ENCODE measurements around the gene STK38L. TPM values are rescaled to one million over a fixed set of nuclear protein-coding genes. Genes with fewer than 3 reads are reported as not detected.
A peak's percentile ranks its signal among the peaks of the same experiment; 100 is the strongest.

The STK38L gene
- total RNA-seq, 3 donors from 2014 or later = 29.4 to 48.8 (median 37.9) TPM

DNA sequence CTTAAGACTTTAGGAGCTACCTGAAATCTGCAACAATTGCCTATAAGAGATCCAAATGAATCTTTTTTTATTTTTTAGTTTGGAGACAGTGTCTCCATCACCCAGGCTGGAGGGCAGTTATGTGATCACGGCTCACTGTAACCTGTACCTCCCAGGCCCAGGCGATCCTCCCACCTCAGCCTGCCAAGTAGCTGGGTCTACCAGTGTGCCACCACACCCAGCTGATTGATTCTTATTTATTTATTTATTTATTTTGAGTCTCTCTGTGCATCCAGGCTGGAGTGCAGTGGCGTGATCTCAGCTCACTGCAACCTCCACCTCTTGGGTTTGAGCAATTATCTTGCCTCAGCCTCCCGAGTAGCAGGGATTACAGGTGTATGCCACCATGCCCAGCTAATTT lies 26.1 kb downstream of the STK38L start:
- Histone ChIP-seq H3K4me3 (no peak overlapping the region), H3K4me1 (peaks cover 0 to 11% of the 10 kb centered on the region in 2 donors), H3K36me3 (no peaks in the 10 kb centered on the region), H3K27me3 (no peaks in the 10 kb centered on the region), H3K27ac (no peak overlapping the region), H3K9me3 (no peaks in the 10 kb centered on the region)
- intact Hi-C loops (cut with DNase I; ENCODE audit: low total_unique reads) = no loop called here
- TF ChIP-seq, protein P1, sequence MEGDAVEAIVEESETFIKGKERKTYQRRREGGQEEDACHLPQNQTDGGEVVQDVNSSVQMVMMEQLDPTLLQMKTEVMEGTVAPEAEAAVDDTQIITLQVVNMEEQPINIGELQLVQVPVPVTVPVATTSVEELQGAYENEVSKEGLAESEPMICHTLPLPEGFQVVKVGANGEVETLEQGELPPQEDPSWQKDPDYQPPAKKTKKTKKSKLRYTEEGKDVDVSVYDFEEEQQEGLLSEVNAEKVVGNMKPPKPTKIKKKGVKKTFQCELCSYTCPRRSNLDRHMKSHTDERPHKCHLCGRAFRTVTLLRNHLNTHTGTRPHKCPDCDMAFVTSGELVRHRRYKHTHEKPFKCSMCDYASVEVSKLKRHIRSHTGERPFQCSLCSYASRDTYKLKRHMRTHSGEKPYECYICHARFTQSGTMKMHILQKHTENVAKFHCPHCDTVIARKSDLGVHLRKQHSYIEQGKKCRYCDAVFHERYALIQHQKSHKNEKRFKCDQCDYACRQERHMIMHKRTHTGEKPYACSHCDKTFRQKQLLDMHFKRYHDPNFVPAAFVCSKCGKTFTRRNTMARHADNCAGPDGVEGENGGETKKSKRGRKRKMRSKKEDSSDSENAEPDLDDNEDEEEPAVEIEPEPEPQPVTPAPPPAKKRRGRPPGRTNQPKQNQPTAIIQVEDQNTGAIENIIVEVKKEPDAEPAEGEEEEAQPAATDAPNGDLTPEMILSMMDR (IDR thresholded peaks at IDR 0.05) = no peak
- TF ChIP-seq POLR2AphosphoS5 (IDR thresholded peaks at IDR 0.05) (no peak), POLR2A (IDR thresholded peaks at IDR 0.05) (no peak)
- no peak for DNase-seq (ENCODE audit: low spot score in 2 of 2)

DNA sequence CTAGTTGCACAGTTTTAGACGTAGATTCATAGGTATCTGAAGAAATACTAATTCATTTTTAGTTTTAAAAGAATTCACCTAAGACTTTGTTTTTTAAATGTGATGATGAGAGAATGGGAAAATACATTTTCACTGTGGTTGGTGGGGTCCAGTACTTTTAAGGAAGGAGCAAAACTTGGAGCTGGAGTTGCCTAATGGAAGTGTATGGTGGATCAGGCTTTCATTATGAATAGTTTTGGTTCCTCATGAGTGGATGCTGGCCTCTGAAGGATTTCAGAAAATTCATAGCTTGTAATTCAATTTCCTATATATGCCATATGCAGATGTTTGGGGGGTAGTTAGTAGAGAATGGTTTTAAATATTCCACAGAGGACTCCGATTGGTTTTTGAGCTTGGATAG lies 27.1 kb downstream of the STK38L start:
- no peaks in the 10 kb centered on the region for H3K27me3 ChIP-seq
- no peak overlapping the region for H3K4me3 ChIP-seq
- H3K4me1 ChIP-seq = peaks cover 0 to 11% of the 10 kb centered on the region in 2 donors
- intact Hi-C loops (cut with DNase I; ENCODE audit: low total_unique reads) = no loop called here
- no peaks in the 10 kb centered on the region for H3K9me3 ChIP-seq
- H3K27ac ChIP-seq = no peak overlapping the region
- TF ChIP-seq, protein P1 (IDR thresholded peaks at IDR 0.05) = no peak
- TF ChIP-seq POLR2A (IDR thresholded peaks at IDR 0.05) (no peak), POLR2AphosphoS5 (IDR thresholded peaks at IDR 0.05) (no peak)
- no peak for DNase-seq (ENCODE audit: low spot score in 2 of 2)
- H3K36me3 ChIP-seq = no peaks in the 10 kb centered on the region

DNA sequence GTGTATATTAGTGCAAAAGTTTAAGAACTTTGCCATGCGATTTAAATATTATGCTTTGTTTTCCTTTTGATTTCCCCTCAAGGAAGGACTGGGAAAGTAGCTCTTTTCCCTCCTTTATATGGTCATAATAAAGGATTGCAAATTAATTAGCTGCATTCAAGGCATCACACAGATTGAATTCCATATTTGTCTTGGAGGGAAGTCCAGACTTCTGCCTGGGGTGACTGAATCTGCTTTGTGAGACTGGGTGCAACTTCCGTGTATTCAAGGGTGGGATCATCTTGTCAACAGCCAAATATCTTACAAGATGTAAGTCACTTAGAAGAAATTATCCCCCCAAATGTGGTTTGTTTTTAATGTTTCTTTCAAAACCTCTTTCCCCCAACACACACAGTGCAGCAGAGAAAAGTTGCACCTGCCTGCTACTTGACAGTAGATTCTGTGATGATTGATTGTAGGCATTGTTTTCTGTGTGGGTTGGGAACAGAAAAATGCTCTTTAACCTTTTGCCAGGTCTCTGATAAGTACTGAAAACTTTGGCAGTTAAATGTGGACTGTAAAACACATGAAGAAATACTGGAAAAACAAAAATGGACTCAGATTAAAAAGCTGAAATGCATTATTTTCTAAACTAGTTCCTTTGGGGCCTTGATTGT lies 28.4 kb downstream of the STK38L start:
- Histone ChIP-seq H3K27ac (peak overlapping the region; percentile 4 to 9), H3K4me3 (no peak overlapping the region), H3K27me3 (no peaks in the 10 kb centered on the region), H3K4me1 (peaks cover 0 to 14% of the 10 kb centered on the region in 2 donors), H3K9me3 (no peaks in the 10 kb centered on the region), H3K36me3 (no peaks in the 10 kb centered on the region)
- DNase-seq (ENCODE audit: low spot score in 2 of 2) = no peak
- intact Hi-C loops (cut with DNase I; ENCODE audit: low total_unique reads) = no loop called here
- TF ChIP-seq POLR2AphosphoS5 (IDR thresholded peaks at IDR 0.05) = no peak
- TF ChIP-seq, protein P1 (IDR thresholded peaks at IDR 0.05) = no peak
- TF ChIP-seq POLR2A (IDR thresholded peaks at IDR 0.05) = no peak

DNA sequence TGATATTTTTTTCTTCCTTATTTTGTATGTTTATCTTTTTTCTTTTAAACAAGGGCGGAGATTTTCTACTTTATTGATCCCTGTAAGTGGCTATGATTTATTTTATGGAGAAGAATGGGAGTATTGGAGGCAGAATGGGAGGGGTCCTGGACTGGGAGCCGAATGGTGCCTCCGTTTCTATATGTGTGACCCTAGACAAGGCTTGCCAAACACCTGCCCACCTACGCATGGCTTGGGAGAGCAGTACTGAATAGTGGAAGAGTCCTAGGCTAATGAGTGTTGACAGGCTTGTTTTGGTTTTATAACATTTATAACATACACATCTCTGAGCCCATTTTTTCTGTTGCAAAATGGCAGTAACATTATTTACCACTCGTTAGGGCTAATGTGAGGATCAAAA lies 29.0 kb downstream of the STK38L start:
- Histone ChIP-seq H3K27me3 (no peaks in the 10 kb centered on the region), H3K36me3 (no peaks in the 10 kb centered on the region), H3K9me3 (no peaks in the 10 kb centered on the region), H3K27ac (peak overlapping the region in 1 of 2 donors; percentile 50), H3K4me1 (peaks cover 0 to 16% of the 10 kb centered on the region in 2 donors), H3K4me3 (no peak overlapping the region)
- intact Hi-C loops (cut with DNase I; ENCODE audit: low total_unique reads) = no loop called here
- no peak for DNase-seq (ENCODE audit: low spot score in 2 of 2)
- TF ChIP-seq POLR2AphosphoS5 (IDR thresholded peaks at IDR 0.05) (no peak), POLR2A (IDR thresholded peaks at IDR 0.05) (no peak)
- TF ChIP-seq, protein P1 (IDR thresholded peaks at IDR 0.05) = no peak

DNA sequence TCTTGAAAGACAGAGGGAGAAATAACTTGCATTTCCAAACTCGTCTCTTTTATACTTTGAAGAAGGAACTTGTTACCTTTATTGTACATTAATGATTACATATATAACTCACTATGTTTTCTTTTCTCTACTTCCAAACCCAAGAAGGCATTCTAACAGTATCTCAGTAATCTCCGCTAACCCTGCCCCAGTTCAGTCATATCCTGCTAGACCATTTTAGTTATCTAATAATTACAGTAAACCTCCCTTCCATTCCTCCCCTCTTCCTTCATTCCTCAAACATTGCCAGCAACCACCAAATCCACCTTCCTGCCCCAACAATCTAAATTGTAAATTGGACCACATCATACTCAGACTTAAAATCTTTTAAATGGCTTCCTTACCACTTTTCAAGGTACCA lies 30.6 kb downstream of the STK38L start:
- intact Hi-C loops (cut with DNase I; ENCODE audit: low total_unique reads) = no loop called here
- no peak overlapping the region for H3K4me3 ChIP-seq
- H3K27ac ChIP-seq = no peak overlapping the region
- H3K9me3 ChIP-seq = no peaks in the 10 kb centered on the region
- H3K36me3 ChIP-seq = no peaks in the 10 kb centered on the region
- H3K27me3 ChIP-seq = no peaks in the 10 kb centered on the region
- DNase-seq (ENCODE audit: low spot score in 2 of 2) = no peak
- TF ChIP-seq POLR2A (IDR thresholded peaks at IDR 0.05) (no peak), POLR2AphosphoS5 (IDR thresholded peaks at IDR 0.05) (no peak)
- TF ChIP-seq, protein P1 (IDR thresholded peaks at IDR 0.05) = no peak
- peaks cover 0 to 16% of the 10 kb centered on the region in 2 donors for H3K4me1 ChIP-seq
